B cell (primary cell): ENCODE measurements around the gene SLC39A11. TPM values are rescaled to one million over a fixed set of nuclear protein-coding genes. Genes with fewer than 3 reads are reported as not detected.

Source experiments
- ATAC-seq: fragments of 200-7000 bp; cut with Tn5 transposase; one replicate; pipeline ENCODE4 v1.10.0; 2021; ENCODE audit warnings: low read depth, mild to moderate bottlenecking, moderate number of reproducible peaks, moderate library complexity
- CTCF ChIA-PET: fragments of 350-600 bp; sonication (Branson Sonifier 250); formaldehyde crosslinking; loops from one replicate; lab custom pipeline; 2021; ENCODE audit warnings: antibody characterized with exemption, inconsistent platforms; lab: Charles Lee
- POLR2A ChIA-PET: fragments of 350-600 bp; sonication (Branson Sonifier 250); formaldehyde crosslinking; loops from one replicate; lab custom pipeline; 2021; ENCODE audit warnings: antibody characterized with exemption; lab: Charles Lee
- DNase-seq: peaks from one replicate; pipeline ENCODE4 v3.0.0; 2013
- H2AFZ ChIP-seq: 2 replicates; pipeline ENCODE4 v1.6.1; 2012; ENCODE audit warnings: mild to moderate bottlenecking, low read depth, low read length; ENCODE audit not compliant: insufficient read depth, poor library complexity, severe bottlenecking
- H3K27ac ChIP-seq, 2 donors: 1 replicate in 1 of 2; 2 replicates in 1 of 2; pipeline ENCODE4 v1.5.1; 2012 to 2013; ENCODE audit warnings: low read length in 2 of 2, mild to moderate bottlenecking in 2 of 2, moderate library complexity in 1 of 2
- H3K27me3 ChIP-seq, 4 experiments: fragments of 200-600 bp in 1 of 4; sonication (generic) in 1 of 4; replicated peaks in 1 of 4; 1 replicate in 2 of 4; 2 replicates in 2 of 4; pipeline versions ENCODE4 v1.6.1 to v1.7.0; 2013 to 2016; ENCODE audit warnings: low read length in 3 of 4, mild to moderate bottlenecking in 2 of 4, mixed read lengths in 1 of 4, moderate library complexity in 1 of 4; ENCODE audit not compliant: insufficient read depth in 4 of 4, control insufficient read depth in 3 of 4; ENCODE audit errors: control extremely low read depth in 1 of 4
- H3K36me3 ChIP-seq, 2 experiments: replicated peaks in 1 of 2; 1 replicate in 1 of 2; 2 replicates in 1 of 2; pipeline versions ENCODE4 v1.6.1 to v1.7.1; 2013; ENCODE audit warnings: low read length in 1 of 2; ENCODE audit not compliant: insufficient read depth in 2 of 2, control insufficient read depth in 1 of 2; ENCODE audit errors: control extremely low read depth in 1 of 2, extremely low read depth in 1 of 2
- H3K4me1 ChIP-seq, 2 donors: fragments of 200-600 bp in 1 of 2; sonication (generic) in 1 of 2; 1 replicate in 1 of 2; 2 replicates in 1 of 2; pipeline versions ENCODE4 v1.5.1 to v1.6.1; 2013 to 2017; ENCODE audit warnings: low read length in 2 of 2; ENCODE audit not compliant: control insufficient read depth in 2 of 2, insufficient read depth in 2 of 2
- H3K4me2 ChIP-seq: replicated peaks from 2 replicates; pipeline ENCODE3; 2012; ENCODE audit warnings: mild to moderate bottlenecking, low read depth, low read length; ENCODE audit not compliant: poor library complexity, severe bottlenecking
- H3K4me3 ChIP-seq, 5 experiments: fragments of 200-600 bp in 1 of 5; sonication (generic) in 1 of 5; 1 replicate in 3 of 5; 2 replicates in 2 of 5; pipeline versions ENCODE4 v1.5.1 to v1.7.0; 2011 to 2016; ENCODE audit warnings: low read length in 4 of 5, mild to moderate bottlenecking in 4 of 5, low read depth in 2 of 5, control low read depth in 1 of 5, moderate library complexity in 1 of 5; ENCODE audit not compliant: insufficient read depth in 1 of 5; ENCODE audit errors: control extremely low read depth in 1 of 5, extremely low read depth in 1 of 5
- H3K79me2 ChIP-seq: fragments of 200-600 bp; sonication (generic); one replicate; pipeline ENCODE4 v1.6.0; 2016; ENCODE audit warnings: low read length; ENCODE audit not compliant: control insufficient read depth, insufficient read depth
- H3K9ac ChIP-seq: fragments of 200-600 bp; sonication (generic); 2 replicates; pipeline ENCODE4 v1.6.1; 2017; ENCODE audit warnings: mild to moderate bottlenecking, low read length, moderate library complexity
- H3K9me3 ChIP-seq, 3 donors: one replicate each; pipeline versions ENCODE4 v1.6.1 to v1.7.1; 2013; ENCODE audit warnings: low read length in 2 of 3; ENCODE audit not compliant: control insufficient read depth in 2 of 3, insufficient read depth in 1 of 3; ENCODE audit errors: control extremely low read depth in 1 of 3
- H4K20me1 ChIP-seq: 2 replicates; pipeline ENCODE4 v1.6.0; 2012; ENCODE audit warnings: mild to moderate bottlenecking, low read length; ENCODE audit not compliant: insufficient read depth, control insufficient read depth, poor library complexity, severe bottlenecking
- H3K27ac Mint-ChIP-seq: one replicate; pipeline ENCODE4 v1.8.0; 2021; ENCODE audit warnings: mixed read lengths
- H3K27me3 Mint-ChIP-seq: one replicate; pipeline ENCODE4 v1.8.0; 2021; ENCODE audit warnings: mixed read lengths
- H3K4me1 Mint-ChIP-seq: one replicate; pipeline ENCODE4 v1.8.0; 2021; ENCODE audit warnings: mixed read lengths
- H3K4me3 Mint-ChIP-seq: one replicate; pipeline ENCODE4 v1.8.0; 2021; ENCODE audit warnings: mixed read lengths
- H3K9me3 Mint-ChIP-seq: one replicate; pipeline ENCODE4 v1.8.0; 2022; ENCODE audit warnings: mixed read lengths; ENCODE audit not compliant: insufficient read depth
- EZH2 ChIP-seq: IDR thresholded peaks from 2 replicates; pipeline ENCODE4 v1.6.1; 2012; ENCODE audit warnings: borderline replicate concordance, low read depth, mild to moderate bottlenecking, moderate library complexity, low read length; ENCODE audit not compliant: insufficient read depth, poor library complexity, severe bottlenecking
- WGBS: methylation state at CpG from one replicate; pipeline ENCODE4 v1.1.5; 2013; ENCODE audit warnings: missing lambda C conversion rate; ENCODE audit not compliant: insufficient coverage; 5-methylcytosine and 5-hydroxymethylcytosine counted together
- intact Hi-C: fragments of 100-400 bp; cut with micrococcal nuclease; formaldehyde crosslinking; loops from one replicate; pipeline ENCODE4 v1.10.0; 2022
- polyA plus RNA-seq: library from polyadenylated mRNA; depleted of rRNA; stranded (reverse); fragments of >200 nt; gene quantifications from 2 replicates; pipeline ENCODE4 v1.2.3, GENCODE V29; 2012
- total RNA-seq, 2 donors: library from RNA; stranded (reverse); fragments of 120-200 nt in 1 of 2; gene quantifications; 1 replicate in 1 of 2; 2 replicates in 1 of 2; pipeline versions ENCODE4 v1.2.3 to v1.2.4, GENCODE V29; 2013 to 2022
- TF ChIP-seq, protein P1 (sequence below): fragments of 200-600 bp; IDR thresholded peaks from one replicate; pipeline ENCODE4 v1.8.0; 2022; ENCODE audit warnings: antibody characterized with exemption, mild to moderate bottlenecking

SLC39A11 gene
- total and polyA plus RNA-seq, 2 donors (not counting 1 experiment from before 2014, with no cell fraction given) = 6.9 to 39.6 TPM

GRCh38 chr17:72978593-72979218, 113.8 kb downstream of the SLC39A11 start:
- WGBS = no CpG with 5 or more reads among the region's 9 CpGs
- DNase-seq (no peak), ATAC-seq (no peak)
- H3K9me3 Mint-ChIP-seq = no peaks in the 10 kb centered on the region
- H3K4me1 Mint-ChIP-seq = peaks cover 23% of the 10 kb centered on the region
- H3K79me2 ChIP-seq = peaks cover 6% of the 10 kb centered on the region
- H4K20me1 ChIP-seq = no peaks in the 10 kb centered on the region
- H3K4me3 Mint-ChIP-seq = no peak overlapping the region
- H3K4me3 ChIP-seq = no peak overlapping the region
- H2AFZ ChIP-seq = no peak overlapping the region
- no peak overlapping the region for H3K27ac Mint-ChIP-seq
- H3K9ac ChIP-seq = no peak overlapping the region
- H3K9me3 ChIP-seq = peaks cover 0 to 9% (median 4%) of the 10 kb centered on the region in 3 donors
- no peaks in the 10 kb centered on the region for H3K27me3 ChIP-seq
- TF ChIP-seq EZH2 = no peak
- TF ChIP-seq, protein P1, sequence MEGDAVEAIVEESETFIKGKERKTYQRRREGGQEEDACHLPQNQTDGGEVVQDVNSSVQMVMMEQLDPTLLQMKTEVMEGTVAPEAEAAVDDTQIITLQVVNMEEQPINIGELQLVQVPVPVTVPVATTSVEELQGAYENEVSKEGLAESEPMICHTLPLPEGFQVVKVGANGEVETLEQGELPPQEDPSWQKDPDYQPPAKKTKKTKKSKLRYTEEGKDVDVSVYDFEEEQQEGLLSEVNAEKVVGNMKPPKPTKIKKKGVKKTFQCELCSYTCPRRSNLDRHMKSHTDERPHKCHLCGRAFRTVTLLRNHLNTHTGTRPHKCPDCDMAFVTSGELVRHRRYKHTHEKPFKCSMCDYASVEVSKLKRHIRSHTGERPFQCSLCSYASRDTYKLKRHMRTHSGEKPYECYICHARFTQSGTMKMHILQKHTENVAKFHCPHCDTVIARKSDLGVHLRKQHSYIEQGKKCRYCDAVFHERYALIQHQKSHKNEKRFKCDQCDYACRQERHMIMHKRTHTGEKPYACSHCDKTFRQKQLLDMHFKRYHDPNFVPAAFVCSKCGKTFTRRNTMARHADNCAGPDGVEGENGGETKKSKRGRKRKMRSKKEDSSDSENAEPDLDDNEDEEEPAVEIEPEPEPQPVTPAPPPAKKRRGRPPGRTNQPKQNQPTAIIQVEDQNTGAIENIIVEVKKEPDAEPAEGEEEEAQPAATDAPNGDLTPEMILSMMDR = no peak
- no peaks in the 10 kb centered on the region for H3K36me3 ChIP-seq
- no peaks in the 10 kb centered on the region for H3K27me3 Mint-ChIP-seq
- intact Hi-C loops = no loop called here
- peaks cover 0 to 15% of the 10 kb centered on the region in 2 donors for H3K4me1 ChIP-seq
- no peak overlapping the region for H3K27ac ChIP-seq
- H3K4me2 ChIP-seq = no peak overlapping the region
- ChIA-PET CTCF (no interaction called here), POLR2A (no interaction called here)

DNA sequence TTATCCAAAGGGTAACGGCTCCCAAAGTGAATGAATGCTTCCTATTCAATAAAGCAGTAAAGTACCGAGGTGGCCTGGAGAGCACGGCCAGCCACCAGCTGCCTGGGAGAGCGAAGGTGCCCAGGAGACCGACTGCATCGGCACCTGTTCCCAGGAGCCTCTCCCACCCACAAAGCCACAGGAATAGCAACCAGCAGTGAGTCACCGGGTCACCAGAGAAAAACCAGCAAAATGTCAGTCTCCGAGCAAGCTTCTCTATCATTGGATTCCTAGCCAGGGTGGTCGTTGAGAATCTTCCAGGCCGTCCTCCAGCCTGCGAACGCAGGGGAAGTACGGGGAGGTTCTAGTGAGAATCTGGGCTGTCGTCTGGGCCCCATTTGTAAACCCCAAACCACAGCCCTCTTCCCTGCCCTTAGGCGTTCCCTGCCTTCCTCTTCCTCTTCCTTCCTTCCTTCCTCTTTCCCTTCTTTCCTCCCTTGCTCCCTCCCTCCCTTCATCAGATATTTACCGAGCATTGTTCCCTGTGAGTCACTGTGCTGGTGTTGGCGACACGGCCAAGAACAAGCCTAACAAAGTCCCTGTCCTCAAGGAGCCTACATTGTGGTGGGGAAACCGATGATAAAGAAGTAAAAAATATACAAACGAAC, 114.6 kb downstream of the SLC39A11 start:
- Histone ChIP-seq H3K9me3 (peaks cover 0 to 9% (median 4%) of the 10 kb centered on the region in 3 donors), H3K4me2 (no peak overlapping the region), H2AFZ (no peak overlapping the region), H3K27me3 (no peaks in the 10 kb centered on the region), H3K27ac (no peak overlapping the region), H3K4me3 (no peak overlapping the region), H3K36me3 (no peaks in the 10 kb centered on the region), H3K79me2 (peaks cover 11% of the 10 kb centered on the region), H3K9ac (no peak overlapping the region), H4K20me1 (no peaks in the 10 kb centered on the region), H3K4me1 (peaks cover 0 to 15% of the 10 kb centered on the region in 2 donors)
- intact Hi-C loops = no loop called here
- peaks cover 23% of the 10 kb centered on the region for H3K4me1 Mint-ChIP-seq
- TF ChIP-seq, protein P1 = no peak
- TF ChIP-seq EZH2 = no peak
- ChIA-PET POLR2A (no interaction called here), CTCF (no interaction called here)
- H3K9me3 Mint-ChIP-seq = no peaks in the 10 kb centered on the region
- H3K27ac Mint-ChIP-seq = peak overlapping the region; percentile 0
- ATAC-seq (no peak), DNase-seq (no peak)
- H3K27me3 Mint-ChIP-seq = no peaks in the 10 kb centered on the region
- no peak overlapping the region for H3K4me3 Mint-ChIP-seq
- WGBS = 85% methylated on average over 19 of the region's 20 CpGs
